Retinal pigment epithelial cell (primary cell): ENCODE data around the gene SLC16A12.

ENCODE experiments used
- DNase-seq: peaks from one replicate; pipeline ENCODE4 v3.0.0-alpha.2; 2010; ENCODE audit warnings: low read depth
- H3K4me3 ChIP-seq: 2 replicates; pipeline ENCODE4 v1.5.1; 2011; ENCODE audit warnings: mild to moderate bottlenecking, low read length, control low read depth, moderate library complexity
- TF ChIP-seq, protein P1 (sequence below): conservative IDR thresholded peaks from 2 replicates; pipeline ENCODE4 v1.5.1; 2011; ENCODE audit warnings: low read depth, low read length, control low read depth, inconsistent platforms

The SLC16A12 gene

DNA sequence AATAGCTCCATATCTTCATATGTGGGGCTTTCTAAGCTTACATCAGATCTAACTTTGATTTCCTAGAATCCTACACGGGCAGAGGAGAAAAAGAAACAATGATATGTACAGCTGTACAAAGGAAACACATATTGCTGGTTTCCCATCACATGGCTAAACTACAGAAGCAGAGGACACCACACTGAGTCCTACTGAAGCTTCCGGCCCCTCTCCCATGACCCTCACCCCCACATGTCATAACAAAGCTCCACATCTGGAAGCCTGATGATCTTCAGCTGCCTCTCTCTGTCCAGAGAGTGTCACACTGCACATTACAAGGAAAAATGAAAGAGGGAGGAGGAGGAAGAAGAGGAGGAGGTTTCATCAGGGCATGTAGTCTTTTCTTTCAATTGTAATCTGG, 14.0 kb downstream of the SLC16A12 start:
- DNase-seq = no peak
- H3K4me3 ChIP-seq = no peak overlapping the region
- TF ChIP-seq, protein P1, sequence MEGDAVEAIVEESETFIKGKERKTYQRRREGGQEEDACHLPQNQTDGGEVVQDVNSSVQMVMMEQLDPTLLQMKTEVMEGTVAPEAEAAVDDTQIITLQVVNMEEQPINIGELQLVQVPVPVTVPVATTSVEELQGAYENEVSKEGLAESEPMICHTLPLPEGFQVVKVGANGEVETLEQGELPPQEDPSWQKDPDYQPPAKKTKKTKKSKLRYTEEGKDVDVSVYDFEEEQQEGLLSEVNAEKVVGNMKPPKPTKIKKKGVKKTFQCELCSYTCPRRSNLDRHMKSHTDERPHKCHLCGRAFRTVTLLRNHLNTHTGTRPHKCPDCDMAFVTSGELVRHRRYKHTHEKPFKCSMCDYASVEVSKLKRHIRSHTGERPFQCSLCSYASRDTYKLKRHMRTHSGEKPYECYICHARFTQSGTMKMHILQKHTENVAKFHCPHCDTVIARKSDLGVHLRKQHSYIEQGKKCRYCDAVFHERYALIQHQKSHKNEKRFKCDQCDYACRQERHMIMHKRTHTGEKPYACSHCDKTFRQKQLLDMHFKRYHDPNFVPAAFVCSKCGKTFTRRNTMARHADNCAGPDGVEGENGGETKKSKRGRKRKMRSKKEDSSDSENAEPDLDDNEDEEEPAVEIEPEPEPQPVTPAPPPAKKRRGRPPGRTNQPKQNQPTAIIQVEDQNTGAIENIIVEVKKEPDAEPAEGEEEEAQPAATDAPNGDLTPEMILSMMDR = no peak

GRCh38 chr10:89520706-89521105, 14.7 kb downstream of the SLC16A12 start:
- TF ChIP-seq, protein P1 = no peak
- no peak overlapping the region for H3K4me3 ChIP-seq
- no peak for DNase-seq

DNA sequence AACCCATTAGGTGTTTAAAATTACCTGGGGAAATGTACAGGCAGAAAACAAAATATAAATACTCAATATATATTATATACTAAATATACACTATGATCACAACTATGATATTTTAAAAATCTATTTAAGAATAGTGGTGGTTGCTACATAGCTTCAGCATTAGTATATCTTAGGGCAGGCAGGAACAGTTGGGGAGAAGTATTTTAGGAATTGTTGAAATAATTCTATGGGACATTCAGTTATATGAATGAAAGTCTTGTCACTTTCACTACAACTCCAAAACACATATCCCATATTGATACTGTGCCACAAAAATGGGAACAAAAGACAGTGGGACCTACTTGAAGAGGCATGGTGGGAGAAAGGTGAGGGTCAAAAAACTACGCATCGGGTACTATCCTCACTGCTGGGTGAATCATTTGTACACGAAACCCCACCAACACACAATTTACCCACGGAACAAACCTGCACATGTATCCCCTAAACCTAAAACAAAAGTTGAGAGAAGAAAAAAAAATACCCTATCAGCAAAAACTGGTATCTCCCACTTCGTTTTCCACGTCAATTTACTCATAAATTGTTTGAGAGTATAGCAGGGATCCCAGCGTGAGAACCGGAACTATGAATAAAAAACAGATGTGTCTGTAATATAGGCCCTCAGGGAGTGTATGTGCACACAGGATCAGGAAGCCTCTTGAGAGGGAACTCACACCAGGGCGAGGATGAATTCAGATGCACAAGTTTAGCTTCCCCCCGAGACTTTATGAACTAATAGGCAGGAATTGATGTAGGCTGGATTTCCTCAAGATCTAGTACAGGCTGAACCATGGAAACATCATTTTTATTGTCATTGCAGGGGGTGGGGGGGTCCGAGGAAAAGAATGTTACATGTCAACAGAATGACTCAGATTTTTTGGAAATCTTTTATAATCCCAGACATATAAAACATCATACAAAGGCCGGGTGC, 16.2 kb downstream of the SLC16A12 start:
- no peak for DNase-seq
- TF ChIP-seq, protein P1 = no peak
- no peak overlapping the region for H3K4me3 ChIP-seq

DNA sequence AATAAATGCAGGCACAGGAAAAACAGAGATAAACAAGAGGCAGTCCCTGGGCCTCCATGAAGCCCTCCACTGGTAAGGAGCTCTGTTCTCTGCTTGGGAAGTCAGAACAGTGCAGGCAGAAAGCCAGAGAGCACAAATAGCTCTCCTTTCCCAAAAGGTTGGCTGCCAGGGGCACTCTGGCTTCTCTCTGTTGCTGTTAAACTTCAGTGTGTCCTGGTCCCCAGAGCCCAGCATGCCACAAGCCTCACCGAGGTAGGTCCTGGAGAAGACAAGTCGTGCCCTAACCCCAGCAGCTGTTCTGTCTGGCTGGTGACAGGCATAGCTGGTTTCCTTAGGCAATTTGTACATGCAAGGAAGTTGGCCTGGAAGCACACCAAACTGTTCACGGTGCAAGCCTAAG, 17.3 kb downstream of the SLC16A12 start:
- H3K4me3 ChIP-seq = no peak overlapping the region
- DNase-seq = no peak
- TF ChIP-seq, protein P1 = no peak

- TF ChIP-seq, protein P1 = no peak
- DNase-seq = peak; percentile 67
- H3K4me3 ChIP-seq = no peak overlapping the region
Observed at GRCh38 chr10:89516149-89516832, 19.1 kb downstream of the SLC16A12 start.

- DNase-seq = peak; percentile 78
- TF ChIP-seq, protein P1 = no peak
- no peak overlapping the region for H3K4me3 ChIP-seq
Observed at GRCh38 chr10:89515031-89515841, 20.2 kb downstream of the SLC16A12 start.
